Neural cell (in vitro differentiated cells): ENCODE data around the gene KRT6A. TPM values are rescaled to one million over a fixed set of nuclear protein-coding genes. Genes with fewer than 3 reads are reported as not detected.

ENCODE experiments used
- H2AFZ ChIP-seq: fragments of 200-600, 300-800 bp; sonication (generic), shearing (Covaris generic); 2 replicates; pipeline ENCODE4 v1.6.0; 2014; ENCODE audit warnings: low read depth, mild to moderate bottlenecking, antibody characterized with exemption, low read length, moderate library complexity
- H3F3A ChIP-seq: fragments of 200-600 bp; shearing (Covaris generic); 2 replicates; pipeline ENCODE4 v1.6.1; 2016; ENCODE audit warnings: mild to moderate bottlenecking, moderate library complexity, mixed read lengths, antibody characterized with exemption, low read length; ENCODE audit not compliant: insufficient read depth, poor library complexity, severe bottlenecking
- H3K27ac ChIP-seq: fragments of 200-600, 300-800 bp; sonication (generic), shearing (Covaris generic); 2 replicates; pipeline ENCODE4 v1.5.1; 2014; ENCODE audit warnings: mild to moderate bottlenecking, low read length, moderate library complexity
- H3K27me3 ChIP-seq: fragments of 300-800, 200-600 bp; sonication (generic), shearing (Covaris generic); 2 replicates; pipeline ENCODE4 v1.6.0; 2014; ENCODE audit warnings: mild to moderate bottlenecking, low read depth, low read length, moderate library complexity; ENCODE audit not compliant: insufficient read depth
- H3K36me3 ChIP-seq: fragments of 300-800, 200-600 bp; sonication (generic), shearing (Covaris generic); 2 replicates; pipeline ENCODE4 v1.5.1; 2014; ENCODE audit warnings: mild to moderate bottlenecking, antibody characterized with exemption, low read length, moderate library complexity; ENCODE audit not compliant: insufficient read depth
- H3K4me2 ChIP-seq: fragments of 300-800, 200-600 bp; sonication (generic), shearing (Covaris generic); 2 replicates; pipeline ENCODE4 v1.6.0; 2014; ENCODE audit warnings: mild to moderate bottlenecking, low read length
- H3K4me3 ChIP-seq: fragments of 300-800, 200-600 bp; sonication (generic), shearing (Covaris generic); 2 replicates; pipeline ENCODE4 v1.5.1; 2014; ENCODE audit warnings: mild to moderate bottlenecking, low read length, moderate library complexity
- H3K79me2 ChIP-seq: fragments of 200-600 bp; shearing (Covaris generic); replicated peaks from 2 replicates; pipeline ENCODE4 v1.6.0; 2014; ENCODE audit warnings: mild to moderate bottlenecking, low read length, moderate library complexity; ENCODE audit not compliant: insufficient read depth
- H3K9ac ChIP-seq: fragments of 300-800, 200-600 bp; sonication (generic), shearing (Covaris generic); 2 replicates; pipeline ENCODE4 v1.6.1; 2016; ENCODE audit warnings: mild to moderate bottlenecking, low read length, mixed read lengths
- H3K9me2 ChIP-seq: fragments of 200-600 bp; shearing (Covaris generic); 2 replicates; pipeline ENCODE4 v1.6.1; 2016; ENCODE audit warnings: mild to moderate bottlenecking, low read length, mixed read lengths; ENCODE audit not compliant: insufficient read depth
- H3K9me3 ChIP-seq: fragments of 200-600, 300-800 bp; sonication (generic), shearing (Covaris generic); 2 replicates; pipeline ENCODE4 v1.6.1; 2016; ENCODE audit warnings: mild to moderate bottlenecking, mixed run types, low read length, moderate library complexity, mixed read lengths
- H4K20me1 ChIP-seq: fragments of 200-600 bp; shearing (Covaris generic); 2 replicates; pipeline ENCODE4 v1.6.1; 2016; ENCODE audit warnings: mild to moderate bottlenecking, mixed run types; ENCODE audit not compliant: insufficient read depth
- CTCF ChIP-seq: fragments of 450-650 bp; IDR thresholded peaks from 2 replicates; pipeline ENCODE4 v1.5.1; 2014; ENCODE audit warnings: antibody characterized with exemption, mild to moderate bottlenecking, moderate library complexity; ENCODE audit not compliant: poor library complexity, severe bottlenecking
- EP300 ChIP-seq: fragments of 450-650 bp; conservative IDR thresholded peaks from 2 replicates; pipeline ENCODE4 v1.6.1; 2014; ENCODE audit warnings: antibody characterized with exemption, mild to moderate bottlenecking, moderate library complexity; ENCODE audit not compliant: poor library complexity, severe bottlenecking
- EZH2 ChIP-seq: fragments of 200-600, 300-800 bp; shearing (Covaris generic), sonication (generic); IDR thresholded peaks from 2 replicates; pipeline ENCODE4 v1.6.1; 2014; ENCODE audit warnings: antibody characterized with exemption, low read length, borderline replicate concordance, mild to moderate bottlenecking; ENCODE audit not compliant: insufficient read depth, poor library complexity, severe bottlenecking
- MXI1 ChIP-seq: fragments of 450-650 bp; conservative IDR thresholded peaks from 2 replicates; pipeline ENCODE4 v1.6.1; 2014; ENCODE audit warnings: antibody characterized with exemption, mild to moderate bottlenecking; ENCODE audit not compliant: poor library complexity, severe bottlenecking
- POLR2AphosphoS5 ChIP-seq: IDR thresholded peaks from 2 replicates; pipeline ENCODE4 v1.6.1; 2012
- RAD21 ChIP-seq: fragments of 450-650 bp; conservative IDR thresholded peaks from 2 replicates; pipeline ENCODE4 v1.6.1; 2014; ENCODE audit warnings: antibody characterized with exemption, mild to moderate bottlenecking, moderate library complexity
- REST ChIP-seq: IDR thresholded peaks from 2 replicates; pipeline ENCODE4 v1.6.1; 2012; ENCODE audit warnings: borderline replicate concordance
- SMC3 ChIP-seq: fragments of 450-650 bp; conservative IDR thresholded peaks from 2 replicates; pipeline ENCODE4 v1.6.1; 2014; ENCODE audit warnings: antibody characterized with exemption, mild to moderate bottlenecking, moderate library complexity; ENCODE audit not compliant: poor library complexity
- TAF1 ChIP-seq: IDR thresholded peaks from 2 replicates; pipeline ENCODE4 v1.6.1; 2012; ENCODE audit warnings: low read depth
- polyA plus RNA-seq: library from polyadenylated mRNA; depleted of rRNA; stranded (reverse); fragments of >200 nt; gene quantifications from 2 replicates; pipeline ENCODE4 v1.2.3, GENCODE V29; 2014

The KRT6A gene
- polyA plus RNA-seq, 1 donor from 2014 or later, result not detected

- Histone ChIP-seq H3K79me2 (no peaks in the 10 kb centered on the region), H3K36me3 (no peaks in the 10 kb centered on the region), H3K9me2 (no peaks in the 10 kb centered on the region), H4K20me1 (no peaks in the 10 kb centered on the region), H3K9me3 (no peaks in the 10 kb centered on the region), H2AFZ (no peak overlapping the region), H3K4me3 (no peak overlapping the region), H3K9ac (no peak overlapping the region), H3F3A (no peaks in the 10 kb centered on the region), H3K27me3 (no peaks in the 10 kb centered on the region), H3K27ac (no peak overlapping the region), H3K4me2 (no peak overlapping the region)
- TF ChIP-seq TAF1 (no peak), EZH2 (no peak), MXI1 (no peak), REST (no peak), RAD21 (no peak), SMC3 (no peak), POLR2AphosphoS5 (no peak), EP300 (no peak), CTCF (no peak)
Measured at GRCh38 chr12:52525661-52526499, 32.8 kb upstream of the KRT6A start.

- Histone ChIP-seq H3K9ac (no peak overlapping the region), H3K9me3 (no peaks in the 10 kb centered on the region), H3K4me2 (no peak overlapping the region), H4K20me1 (no peaks in the 10 kb centered on the region), H3K9me2 (no peaks in the 10 kb centered on the region), H3K36me3 (no peaks in the 10 kb centered on the region), H3K27me3 (no peaks in the 10 kb centered on the region), H3F3A (no peaks in the 10 kb centered on the region), H3K79me2 (no peaks in the 10 kb centered on the region), H3K27ac (no peak overlapping the region), H3K4me3 (no peak overlapping the region), H2AFZ (no peak overlapping the region)
- TF ChIP-seq SMC3 (no peak), POLR2AphosphoS5 (no peak), EZH2 (no peak), CTCF (no peak), REST (no peak), TAF1 (no peak), RAD21 (no peak), EP300 (no peak), MXI1 (no peak)
Measured at GRCh38 chr12:52524898-52525591, 32.0 kb upstream of the KRT6A start.
